Brain microvascular endothelial cell (primary cell): ENCODE data around the gene CHRNB4.

Source experiments
- DNase-seq: peaks from one replicate; pipeline ENCODE4 v3.0.0-alpha.2; 2020
- H3K27ac ChIP-seq: fragments of 250-450 bp; sonication (Bioruptor Pico); 2 replicates; pipeline ENCODE4 v1.5.1; 2020; ENCODE audit warnings: mild to moderate bottlenecking, moderate library complexity
- H3K27me3 ChIP-seq: fragments of 250-450 bp; sonication (Bioruptor Pico); replicated peaks from 2 replicates; pipeline ENCODE4 v1.5.1; 2020; ENCODE audit warnings: mild to moderate bottlenecking
- H3K36me3 ChIP-seq: fragments of 250-450 bp; sonication (Bioruptor Pico); replicated peaks from 2 replicates; pipeline ENCODE4 v1.5.1; 2020; ENCODE audit warnings: mild to moderate bottlenecking
- H3K4me3 ChIP-seq: 2 replicates; pipeline ENCODE4 v1.5.1; 2011; ENCODE audit warnings: low read depth, mild to moderate bottlenecking, control low read depth, low read length, moderate library complexity
- in situ Hi-C: cut with HindIII; loops from 2 replicates; pipeline ENCODE4 v1.10.0; 2017; ENCODE audit warnings: low sequenced_read_pairs, low pct_ligation_motif_present
- TF ChIP-seq, protein P1 (sequence below): IDR thresholded peaks from 2 replicates; pipeline ENCODE4 v1.5.1; 2011; ENCODE audit warnings: low read depth, mild to moderate bottlenecking, moderate library complexity, low read length, control low read depth, inconsistent platforms; ENCODE audit errors: missing control alignments

CHRNB4 gene

DNA sequence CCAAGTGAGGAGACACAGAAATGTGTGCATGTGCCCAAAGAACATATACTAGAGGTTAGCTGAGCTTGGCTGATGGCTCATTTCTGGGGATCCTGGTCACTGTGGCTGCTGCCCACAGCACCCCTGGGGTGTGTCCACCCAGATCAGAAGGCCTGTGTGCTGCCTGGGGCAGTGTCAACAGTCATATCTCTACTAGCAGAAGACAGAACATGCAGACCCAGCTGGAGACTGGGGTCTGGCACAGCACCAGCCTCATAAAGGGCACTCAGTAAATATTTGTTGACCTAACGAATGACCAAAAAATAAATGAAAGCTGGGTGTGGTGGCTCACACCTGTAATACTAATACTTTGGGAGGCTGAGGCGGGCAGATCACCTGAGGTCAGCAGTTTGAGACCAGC, 36.6 kb downstream of the CHRNB4 start:
- H3K27ac ChIP-seq = no peak overlapping the region
- no peak overlapping the region for H3K4me3 ChIP-seq
- DNase-seq = no peak
- no peaks in the 10 kb centered on the region for H3K27me3 ChIP-seq
- no peaks in the 10 kb centered on the region for H3K36me3 ChIP-seq
- TF ChIP-seq, protein P1, sequence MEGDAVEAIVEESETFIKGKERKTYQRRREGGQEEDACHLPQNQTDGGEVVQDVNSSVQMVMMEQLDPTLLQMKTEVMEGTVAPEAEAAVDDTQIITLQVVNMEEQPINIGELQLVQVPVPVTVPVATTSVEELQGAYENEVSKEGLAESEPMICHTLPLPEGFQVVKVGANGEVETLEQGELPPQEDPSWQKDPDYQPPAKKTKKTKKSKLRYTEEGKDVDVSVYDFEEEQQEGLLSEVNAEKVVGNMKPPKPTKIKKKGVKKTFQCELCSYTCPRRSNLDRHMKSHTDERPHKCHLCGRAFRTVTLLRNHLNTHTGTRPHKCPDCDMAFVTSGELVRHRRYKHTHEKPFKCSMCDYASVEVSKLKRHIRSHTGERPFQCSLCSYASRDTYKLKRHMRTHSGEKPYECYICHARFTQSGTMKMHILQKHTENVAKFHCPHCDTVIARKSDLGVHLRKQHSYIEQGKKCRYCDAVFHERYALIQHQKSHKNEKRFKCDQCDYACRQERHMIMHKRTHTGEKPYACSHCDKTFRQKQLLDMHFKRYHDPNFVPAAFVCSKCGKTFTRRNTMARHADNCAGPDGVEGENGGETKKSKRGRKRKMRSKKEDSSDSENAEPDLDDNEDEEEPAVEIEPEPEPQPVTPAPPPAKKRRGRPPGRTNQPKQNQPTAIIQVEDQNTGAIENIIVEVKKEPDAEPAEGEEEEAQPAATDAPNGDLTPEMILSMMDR = no peak
- in situ Hi-C loops = no loop called here

DNA sequence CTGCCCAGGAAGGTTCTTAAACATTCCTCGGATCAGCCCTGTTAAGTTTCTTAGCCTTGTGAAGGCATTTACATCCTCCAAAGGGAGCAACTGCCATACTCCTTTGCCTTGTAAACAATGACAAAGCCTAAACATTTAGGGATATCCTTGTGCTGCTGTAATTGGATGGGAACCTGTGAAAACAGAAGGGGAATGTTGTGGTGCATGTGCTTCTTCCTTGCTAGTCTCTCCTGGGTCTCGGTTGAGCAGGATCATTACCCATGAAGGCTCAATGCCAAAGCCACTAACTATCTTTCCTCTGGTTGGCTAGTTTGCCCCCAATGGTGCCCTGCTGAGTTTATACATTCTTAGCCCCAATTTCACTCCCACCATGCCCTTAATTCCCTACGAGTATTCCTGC, 37.5 kb downstream of the CHRNB4 start:
- H3K27ac ChIP-seq = no peak overlapping the region
- in situ Hi-C loops = no loop called here
- H3K4me3 ChIP-seq = no peak overlapping the region
- no peak for DNase-seq
- no peaks in the 10 kb centered on the region for H3K36me3 ChIP-seq
- H3K27me3 ChIP-seq = no peaks in the 10 kb centered on the region
- TF ChIP-seq, protein P1 = no peak

DNA sequence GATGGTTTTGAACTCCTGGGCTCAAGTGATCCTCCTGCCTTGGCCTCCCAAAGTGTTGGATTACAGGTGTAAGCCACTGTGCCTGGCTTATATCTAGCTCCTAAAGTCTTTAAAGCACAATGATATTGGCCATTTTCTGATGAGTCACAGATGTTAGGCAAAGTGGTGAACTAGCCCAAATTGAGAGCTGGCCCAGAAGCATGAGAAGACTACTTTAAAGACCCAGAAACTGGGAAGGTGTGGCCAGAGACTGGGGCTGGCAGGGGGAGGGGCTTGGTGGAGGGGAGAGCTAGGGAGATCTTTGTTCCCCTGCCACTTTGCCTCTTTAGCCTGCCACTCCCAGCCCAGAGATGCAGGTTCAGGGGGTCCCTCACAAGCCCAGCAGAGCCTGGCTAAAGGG, 41.8 kb downstream of the CHRNB4 start:
- DNase-seq = no peak

DNA sequence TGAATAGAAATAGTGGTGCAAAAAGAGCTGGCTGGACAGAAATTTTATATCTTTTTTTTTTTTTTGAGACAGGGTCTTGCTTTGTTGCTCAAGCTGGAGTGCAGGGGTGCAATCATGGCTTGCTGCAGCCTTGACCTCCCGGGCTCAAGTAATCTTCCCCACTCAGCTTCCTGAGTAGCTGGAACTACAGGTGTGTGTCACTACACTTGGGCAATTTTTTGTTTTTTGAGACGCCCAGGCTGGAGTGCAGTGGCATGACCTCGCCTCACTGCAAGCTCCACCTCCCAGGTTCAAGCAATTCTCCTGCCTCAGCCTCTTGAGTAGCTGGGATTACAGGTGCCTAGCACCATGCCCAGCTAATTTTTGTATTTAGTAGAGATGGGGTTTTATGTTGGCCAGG, 42.7 kb downstream of the CHRNB4 start:
- Histone ChIP-seq H3K27me3 (no peaks in the 10 kb centered on the region), H3K36me3 (no peaks in the 10 kb centered on the region), H3K4me3 (no peak overlapping the region), H3K27ac (no peak overlapping the region)
- in situ Hi-C loops = no loop called here
- TF ChIP-seq, protein P1 = no peak
- no peak for DNase-seq

More for the DNA sequence above, 41.8 kb downstream of the CHRNB4 start:
- H3K27me3 ChIP-seq = no peaks in the 10 kb centered on the region
- in situ Hi-C loops = no loop called here
- H3K27ac ChIP-seq = no peak overlapping the region
- H3K36me3 ChIP-seq = no peaks in the 10 kb centered on the region
- H3K4me3 ChIP-seq = no peak overlapping the region
- TF ChIP-seq, protein P1 = no peak

DNA sequence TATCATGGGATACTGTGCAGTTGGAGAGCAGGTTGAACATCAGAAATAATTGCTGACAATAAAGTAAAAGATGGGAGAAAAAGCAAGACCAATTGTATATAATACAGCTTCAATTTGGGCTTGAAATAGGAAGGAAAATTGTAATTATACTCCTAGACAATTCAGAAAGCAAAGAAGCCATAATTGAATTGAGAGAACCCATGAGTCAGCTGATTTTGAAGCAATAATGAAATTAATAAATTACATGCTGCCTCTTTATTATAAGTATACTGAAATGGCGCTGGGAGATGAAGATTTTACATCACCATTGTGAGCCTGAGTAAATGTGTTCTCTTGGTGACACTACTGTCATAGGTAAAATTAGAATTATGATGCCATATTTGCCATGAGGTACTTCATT, 43.4 kb downstream of the CHRNB4 start:
- no peak for DNase-seq
- H3K36me3 ChIP-seq = no peaks in the 10 kb centered on the region
- no peak overlapping the region for H3K4me3 ChIP-seq
- H3K27me3 ChIP-seq = no peaks in the 10 kb centered on the region
- H3K27ac ChIP-seq = no peak overlapping the region
- TF ChIP-seq, protein P1 = no peak
- in situ Hi-C loops = no loop called here

DNA sequence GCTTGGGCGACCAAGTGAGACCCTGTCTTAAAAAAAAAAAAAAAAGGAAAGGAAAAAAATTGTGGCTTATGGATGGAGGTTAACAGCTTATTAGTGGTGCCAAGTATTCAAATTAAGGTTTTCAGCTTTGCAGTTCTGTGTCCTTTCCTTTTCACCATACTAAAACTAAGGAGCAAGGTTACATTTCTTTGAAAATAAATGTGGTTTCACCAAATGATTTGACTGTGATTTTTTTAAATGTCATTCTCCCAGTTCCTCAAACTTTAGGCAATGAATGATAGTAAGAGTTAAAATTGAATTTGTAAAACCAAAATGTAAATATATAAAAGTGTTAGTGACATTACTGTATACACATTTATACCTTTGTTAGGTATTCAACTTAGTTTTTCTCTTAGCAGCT, 66.1 kb downstream of the CHRNB4 start:
- TF ChIP-seq, protein P1 = no peak
- no peaks in the 10 kb centered on the region for H3K36me3 ChIP-seq
- H3K4me3 ChIP-seq = no peak overlapping the region
- DNase-seq = no peak
- in situ Hi-C loops = no loop called here
- no peak overlapping the region for H3K27ac ChIP-seq
- no peaks in the 10 kb centered on the region for H3K27me3 ChIP-seq
